Measurements from ENCODE around the gene MAT1A. TPM values are rescaled to one million over a fixed set of nuclear protein-coding genes. Genes with fewer than 3 reads are reported as not detected.

MAT1A gene
- total and polyA plus RNA-seq, 2 of the 13 experiments (the other 11 are each of a cell fraction or from before 2014, with no cell fraction given), result 57.1 to 76.9 TPM

DNA sequence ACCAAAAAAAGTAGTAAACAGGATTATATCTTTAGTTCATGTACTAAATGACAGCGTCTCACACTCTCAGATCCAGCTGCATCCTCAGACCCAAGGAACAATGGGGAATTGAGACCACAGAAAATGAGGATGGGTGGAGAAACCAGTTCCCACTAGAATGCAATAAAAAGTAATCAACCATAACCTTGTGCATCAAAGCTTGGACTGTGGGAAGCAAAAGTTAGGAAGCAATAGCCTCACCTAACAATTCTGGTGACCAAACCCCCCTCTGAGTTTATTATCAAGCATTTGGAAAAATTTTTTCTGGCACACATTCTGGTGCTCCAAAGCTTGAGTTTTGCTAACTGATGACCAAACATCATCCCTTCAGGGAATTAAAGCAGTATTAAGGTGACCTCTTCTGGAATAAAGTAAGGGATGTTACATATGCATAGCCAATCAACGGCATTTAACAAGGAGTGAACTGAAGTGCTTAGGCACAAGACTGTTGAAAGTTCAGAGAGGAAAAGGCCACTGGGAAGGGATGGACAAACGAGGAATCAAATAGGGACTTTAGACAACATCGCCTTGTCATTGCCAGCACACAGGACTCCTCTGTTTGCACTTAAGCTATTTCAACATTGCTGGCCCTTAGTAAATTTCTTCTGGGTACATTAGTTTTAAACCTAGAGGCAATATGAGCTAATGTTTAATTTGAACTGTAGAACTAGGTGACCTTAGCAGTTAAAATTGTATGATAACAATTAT, 1.2 kb upstream of the MAT1A start (continued):
- TF ChIP-seq PRMT3 (CRISPR knock-in tag; IDR thresholded peaks at IDR 0.05; ENCODE audit: borderline replicate concordance, low read depth) (no peak), KDM1A (CRISPR knock-in tag; IDR thresholded peaks at IDR 0.05) (no peak), CENPT (CRISPR knock-in tag; IDR thresholded peaks at IDR 0.05; ENCODE audit: low read depth) (no peak), RFXANK (CRISPR knock-in tag; IDR thresholded peaks at IDR 0.05) (no peak), ZNF451 (CRISPR knock-in tag; IDR thresholded peaks at IDR 0.05) (no peak), MYC (CRISPR knock-in tag; IDR thresholded peaks at IDR 0.05; ENCODE audit: borderline replicate concordance) (no peak), E2F1 (CRISPR knock-in tag; IDR thresholded peaks at IDR 0.05) (no peak), NR3C1 (CRISPR knock-in tag; IDR thresholded peaks at IDR 0.05) (no peak), KDM2A (CRISPR knock-in tag; IDR thresholded peaks at IDR 0.05; ENCODE audit: borderline replicate concordance, low read depth) (no peak), CENPBD1 (CRISPR knock-in tag; IDR thresholded peaks at IDR 0.05; ENCODE audit: borderline replicate concordance, low read depth) (no peak), SALL1 (CRISPR knock-in tag; IDR thresholded peaks at IDR 0.05) (peak; percentile 80), SKI (IDR thresholded peaks at IDR 0.05; ENCODE audit: partially characterized antibody) (no peak), HCFC1 (IDR thresholded peaks at IDR 0.05; ENCODE audit: low read depth, low read length) (no peak), CAMTA2 (CRISPR knock-in tag; IDR thresholded peaks at IDR 0.05; ENCODE audit: borderline replicate concordance) (no peak), ZNF556 (CRISPR knock-in tag; IDR thresholded peaks at IDR 0.05; ENCODE audit: borderline replicate concordance) (no peak), AHR (CRISPR knock-in tag; IDR thresholded peaks at IDR 0.05) (no peak), ZFX (CRISPR knock-in tag; IDR thresholded peaks at IDR 0.05; ENCODE audit: low read depth) (no peak), TBX2 (CRISPR knock-in tag; IDR thresholded peaks at IDR 0.05; ENCODE audit: borderline replicate concordance) (peak; percentile 78), ARNT (IDR thresholded peaks at IDR 0.05) (no peak), SAFB2 (CRISPR knock-in tag; IDR thresholded peaks at IDR 0.05; ENCODE audit: borderline replicate concordance, low read depth) (no peak), BCL6 (CRISPR knock-in tag; IDR thresholded peaks at IDR 0.05) (peak; percentile 70), KDM5B (CRISPR knock-in tag; IDR thresholded peaks at IDR 0.05; ENCODE audit: borderline replicate concordance) (no peak), ZNF335 (CRISPR knock-in tag; IDR thresholded peaks at IDR 0.05) (no peak), SOX13 (IDR thresholded peaks at IDR 0.05) (peak; percentile 36; the same call in 1 of the 2 replicates), SOX13 (CRISPR knock-in tag; conservative IDR thresholded peaks at IDR 0.05 in 1 of 2, IDR thresholded peaks at IDR 0.05 in 1 of 2) (peak in 1 of 2 experiments; percentile 73; a peak in 2 of 4 replicates), ZNF619 (CRISPR knock-in tag; IDR thresholded peaks at IDR 0.05) (no peak), TEAD3 (CRISPR knock-in tag; optimal IDR thresholded peaks at IDR 0.05; ENCODE audit: borderline replicate concordance) (peak; percentile 63), POLR2AphosphoS5 (IDR thresholded peaks at IDR 0.05; ENCODE audit: low read depth, low read length) (peak; percentile 29; the same call in 1 of the 2 replicates)
- TF ChIP-seq, protein P1, sequence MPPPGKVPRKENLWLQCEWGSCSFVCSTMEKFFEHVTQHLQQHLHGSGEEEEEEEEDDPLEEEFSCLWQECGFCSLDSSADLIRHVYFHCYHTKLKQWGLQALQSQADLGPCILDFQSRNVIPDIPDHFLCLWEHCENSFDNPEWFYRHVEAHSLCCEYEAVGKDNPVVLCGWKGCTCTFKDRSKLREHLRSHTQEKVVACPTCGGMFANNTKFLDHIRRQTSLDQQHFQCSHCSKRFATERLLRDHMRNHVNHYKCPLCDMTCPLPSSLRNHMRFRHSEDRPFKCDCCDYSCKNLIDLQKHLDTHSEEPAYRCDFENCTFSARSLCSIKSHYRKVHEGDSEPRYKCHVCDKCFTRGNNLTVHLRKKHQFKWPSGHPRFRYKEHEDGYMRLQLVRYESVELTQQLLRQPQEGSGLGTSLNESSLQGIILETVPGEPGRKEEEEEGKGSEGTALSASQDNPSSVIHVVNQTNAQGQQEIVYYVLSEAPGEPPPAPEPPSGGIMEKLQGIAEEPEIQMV (CRISPR knock-in tag; IDR thresholded peaks at IDR 0.05; ENCODE audit: low read depth), result no peak

Measured in HepG2 (cell line).